Activated T-cell treated with anti-CD3 and anti-CD28 coated beads for 1 hour (primary cell): ENCODE data around the gene DOC2A.

Source experiments
- DNase-seq: peaks from one replicate; pipeline ENCODE4 v3.0.0-alpha.2; 2020; ENCODE audit warnings: low read depth

The DOC2A gene

DNA sequence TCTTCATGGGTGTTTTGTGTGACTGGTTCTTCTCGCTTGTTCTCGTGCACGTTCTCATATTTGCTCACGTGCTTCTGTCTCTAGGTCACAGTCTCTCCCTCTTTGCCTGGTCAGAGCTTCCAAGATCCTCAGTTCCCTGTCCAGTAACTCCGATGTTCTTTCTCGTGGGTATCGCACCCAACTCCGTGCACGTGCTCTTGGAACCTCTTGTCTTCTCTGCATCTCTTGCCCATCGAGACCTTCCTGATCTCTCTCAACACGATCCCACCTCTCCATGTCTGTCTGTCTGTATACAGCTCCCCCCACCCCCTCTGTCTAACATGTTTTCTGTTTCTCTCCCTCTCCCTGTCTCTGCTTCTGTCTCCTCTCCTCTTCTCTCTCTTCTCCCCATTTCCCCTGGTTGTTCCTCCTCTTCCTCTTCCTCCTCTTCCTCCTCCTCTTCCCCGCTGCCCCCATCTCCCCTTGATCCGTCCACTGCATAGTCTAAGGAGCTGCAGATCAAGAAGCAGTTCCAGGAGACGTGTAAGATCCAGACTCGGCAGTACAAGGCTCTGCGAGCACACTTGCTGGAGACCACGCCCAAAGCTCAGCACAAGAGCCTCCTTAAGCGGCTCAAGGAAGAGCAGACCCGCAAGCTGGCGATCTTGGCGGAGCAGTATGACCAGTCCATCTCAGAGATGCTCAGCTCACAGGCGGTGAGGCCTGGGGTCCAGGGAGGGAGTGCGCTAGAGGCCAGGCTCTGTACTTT, 21.5 kb downstream of the DOC2A start:
- no peak for DNase-seq

DNA sequence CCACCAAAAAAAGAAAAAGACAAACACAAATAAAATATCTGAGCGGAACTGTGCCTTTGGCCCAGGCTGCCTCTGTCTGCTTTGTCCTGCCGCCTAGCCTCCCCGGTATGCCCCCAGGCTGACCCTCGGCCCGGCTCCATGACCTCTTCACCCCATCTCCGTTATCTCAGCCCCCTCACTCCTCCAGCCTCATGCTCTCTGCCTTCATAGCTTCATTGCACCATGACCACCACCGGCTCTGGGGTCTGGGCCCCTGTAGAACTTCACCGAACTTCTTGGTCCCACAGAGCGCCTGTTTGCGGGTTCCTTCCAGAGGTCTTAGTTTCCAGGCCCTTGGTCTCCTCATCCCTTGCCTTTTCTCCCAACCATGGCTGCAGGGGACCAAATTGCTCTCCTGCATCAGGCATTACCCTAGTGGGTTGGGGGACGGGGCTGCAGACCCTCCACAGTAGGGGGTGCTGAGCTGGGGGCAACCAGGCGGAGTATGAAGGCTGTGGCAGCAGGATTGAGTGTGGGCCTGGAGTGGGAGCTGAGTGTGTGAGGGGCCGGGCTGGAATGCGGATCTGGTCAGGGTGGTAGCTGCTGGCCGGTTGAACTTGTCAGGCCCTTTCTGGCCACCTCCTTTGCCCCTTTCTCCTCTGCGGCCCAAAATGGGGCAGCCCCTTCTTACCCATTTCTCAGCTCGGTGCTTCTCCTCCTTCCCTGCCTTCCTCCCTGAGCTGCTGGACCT, 22.3 kb downstream of the DOC2A start:
- no peak for DNase-seq

DNA sequence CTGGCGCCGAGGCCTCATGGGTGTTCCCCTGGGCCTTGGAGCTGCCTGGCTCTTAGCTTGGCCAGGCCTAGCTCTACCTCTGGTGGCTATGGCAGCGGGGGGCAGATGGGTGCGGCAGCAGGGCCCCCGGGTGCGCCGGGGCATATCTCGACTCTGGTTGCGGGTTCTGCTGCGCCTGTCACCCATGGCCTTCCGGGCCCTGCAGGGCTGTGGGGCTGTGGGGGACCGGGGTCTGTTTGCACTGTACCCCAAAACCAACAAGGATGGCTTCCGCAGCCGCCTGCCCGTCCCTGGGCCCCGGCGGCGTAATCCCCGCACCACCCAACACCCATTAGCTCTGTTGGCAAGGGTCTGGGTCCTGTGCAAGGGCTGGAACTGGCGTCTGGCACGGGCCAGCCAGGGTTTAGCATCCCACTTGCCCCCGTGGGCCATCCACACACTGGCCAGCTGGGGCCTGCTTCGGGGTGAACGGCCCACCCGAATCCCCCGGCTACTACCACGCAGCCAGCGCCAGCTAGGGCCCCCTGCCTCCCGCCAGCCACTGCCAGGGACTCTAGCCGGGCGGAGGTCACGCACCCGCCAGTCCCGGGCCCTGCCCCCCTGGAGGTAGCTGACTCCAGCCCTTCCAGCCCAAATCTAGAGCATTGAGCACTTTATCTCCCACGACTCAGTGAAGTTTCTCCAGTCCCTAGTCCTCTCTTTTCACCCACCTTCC, 23.3 kb downstream of the DOC2A start:
- no peak for DNase-seq

DNA sequence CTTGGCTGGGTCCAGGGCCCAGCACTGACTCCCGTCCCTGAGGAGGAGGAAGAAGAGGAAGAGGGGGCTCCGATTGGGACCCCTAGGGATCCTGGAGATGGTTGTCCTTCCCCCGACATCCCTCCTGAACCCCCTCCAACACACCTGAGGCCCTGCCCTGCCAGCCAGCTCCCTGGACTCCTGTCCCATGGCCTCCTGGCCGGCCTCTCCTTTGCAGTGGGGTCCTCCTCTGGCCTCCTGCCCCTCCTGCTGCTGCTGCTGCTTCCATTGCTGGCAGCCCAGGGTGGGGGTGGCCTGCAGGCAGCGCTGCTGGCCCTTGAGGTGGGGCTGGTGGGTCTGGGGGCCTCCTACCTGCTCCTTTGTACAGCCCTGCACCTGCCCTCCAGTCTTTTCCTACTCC, 23.9 kb downstream of the DOC2A start:
- no peak for DNase-seq

DNA sequence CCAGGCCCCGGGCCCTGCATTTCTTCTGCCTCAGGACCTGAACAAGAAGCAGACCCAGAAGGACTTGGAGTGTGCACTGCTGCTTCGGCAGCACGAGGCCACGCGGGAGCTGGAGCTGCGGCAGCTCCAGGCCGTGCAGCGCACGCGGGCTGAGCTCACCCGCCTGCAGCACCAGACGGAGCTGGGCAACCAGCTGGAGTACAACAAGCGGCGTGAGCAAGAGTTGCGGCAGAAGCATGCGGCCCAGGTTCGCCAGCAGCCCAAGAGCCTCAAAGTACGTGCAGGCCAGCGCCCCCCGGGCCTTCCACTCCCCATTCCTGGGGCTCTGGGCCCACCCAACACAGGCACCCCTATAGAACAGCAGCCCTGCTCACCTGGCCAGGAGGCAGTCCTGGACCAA, 24.6 kb downstream of the DOC2A start:
- no peak for DNase-seq

DNA sequence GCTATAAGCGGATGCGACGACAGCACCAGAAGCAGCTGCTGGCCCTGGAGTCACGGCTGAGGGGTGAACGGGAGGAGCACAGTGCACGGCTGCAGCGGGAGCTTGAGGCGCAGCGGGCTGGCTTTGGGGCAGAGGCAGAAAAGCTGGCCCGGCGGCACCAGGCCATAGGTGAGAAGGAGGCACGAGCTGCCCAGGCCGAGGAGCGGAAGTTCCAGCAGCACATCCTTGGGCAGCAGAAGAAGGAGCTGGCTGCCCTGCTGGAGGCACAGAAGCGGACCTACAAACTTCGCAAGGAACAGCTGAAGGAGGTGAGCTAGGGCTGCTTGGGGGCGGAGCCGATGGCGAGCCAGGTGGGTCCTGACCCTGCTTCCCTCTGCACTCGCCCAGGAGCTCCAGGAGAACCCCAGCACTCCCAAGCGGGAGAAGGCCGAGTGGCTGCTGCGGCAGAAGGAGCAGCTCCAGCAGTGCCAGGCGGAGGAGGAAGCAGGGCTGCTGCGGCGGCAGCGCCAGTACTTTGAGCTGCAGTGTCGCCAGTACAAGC, 25.5 kb downstream of the DOC2A start:
- no peak for DNase-seq

DNA sequence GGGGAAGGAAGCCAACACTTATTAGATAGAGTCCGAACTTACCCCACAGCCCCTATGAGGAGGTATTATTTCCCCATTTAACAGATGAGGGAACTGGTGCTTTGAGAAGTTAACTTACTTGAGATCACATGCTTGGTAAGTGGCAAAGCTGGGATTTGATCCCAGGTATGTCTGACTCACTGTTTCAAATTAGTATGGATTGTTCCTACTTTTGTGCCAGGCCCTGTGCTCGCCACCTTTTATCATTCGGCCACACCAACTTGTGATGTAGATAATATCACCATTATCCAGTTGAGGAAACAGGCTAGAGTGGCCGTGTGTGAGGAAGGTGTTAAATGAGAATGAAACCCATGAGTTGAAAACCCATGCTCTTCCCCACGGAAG, 26.1 kb downstream of the DOC2A start:
- DNase-seq = no peak

DNA sequence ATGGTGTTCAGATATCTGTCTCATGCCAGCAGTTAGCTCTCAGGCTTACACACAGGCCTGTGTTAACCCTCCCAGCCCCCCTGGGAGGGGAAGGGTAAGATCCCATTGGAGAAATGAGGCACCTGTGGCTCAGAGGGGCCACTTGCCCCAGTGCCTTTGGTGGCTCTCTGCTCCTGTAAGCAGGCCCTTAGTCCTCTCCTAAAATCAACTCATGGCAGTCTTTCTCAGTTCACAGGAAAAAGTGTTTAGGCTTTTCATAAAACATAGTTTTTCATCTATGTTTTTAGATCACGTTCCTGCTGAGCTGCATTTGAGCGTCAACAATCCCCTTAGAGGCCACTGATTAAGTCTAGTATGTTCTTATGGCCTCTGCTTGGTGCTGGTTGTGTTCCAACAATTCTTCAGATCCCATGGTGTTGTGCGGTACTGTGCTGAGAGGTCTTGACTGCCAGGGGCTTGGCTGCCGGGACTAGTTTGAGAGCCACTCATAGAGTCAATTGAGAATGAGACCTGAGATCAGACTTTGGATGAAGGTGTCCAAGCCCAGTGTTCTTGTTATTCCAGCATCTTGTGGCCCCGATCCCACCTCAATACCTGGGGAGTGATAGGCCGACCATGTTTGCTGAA, 26.6 kb downstream of the DOC2A start:
- DNase-seq = no peak

DNA sequence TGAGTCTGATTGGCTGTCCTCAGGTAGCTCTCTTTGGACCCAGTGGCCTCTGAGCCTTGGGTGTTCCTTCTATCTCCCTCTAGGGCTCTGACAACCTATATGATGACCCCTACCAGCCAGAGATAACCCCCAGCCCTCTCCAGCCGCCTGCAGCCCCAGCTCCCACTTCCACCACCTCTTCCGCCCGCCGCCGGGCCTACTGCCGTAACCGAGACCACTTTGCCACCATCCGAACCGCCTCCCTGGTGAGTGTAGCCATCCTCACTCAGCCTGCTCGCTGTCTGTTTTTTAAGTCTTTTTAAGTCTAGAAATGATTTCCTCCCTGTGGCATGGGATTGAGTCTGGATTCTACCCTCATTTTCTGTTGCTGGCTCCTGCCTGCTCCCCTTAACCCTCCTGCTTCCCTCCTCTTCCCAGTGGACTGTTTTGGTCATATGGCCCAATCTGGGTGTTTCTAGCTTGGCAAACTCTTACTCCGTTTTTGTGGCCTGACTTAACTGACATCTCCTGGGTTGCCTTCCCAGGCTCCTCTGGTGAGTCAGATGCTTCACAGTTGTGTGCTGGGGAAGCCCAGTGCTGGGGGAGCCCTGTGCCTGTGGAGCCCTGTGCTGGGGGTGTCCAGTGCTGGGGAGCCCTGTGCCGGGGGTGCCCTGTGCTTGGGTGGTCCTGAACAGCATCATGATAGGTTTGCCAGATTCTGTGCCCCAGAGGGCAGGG, 27.2 kb downstream of the DOC2A start:
- no peak for DNase-seq

DNA sequence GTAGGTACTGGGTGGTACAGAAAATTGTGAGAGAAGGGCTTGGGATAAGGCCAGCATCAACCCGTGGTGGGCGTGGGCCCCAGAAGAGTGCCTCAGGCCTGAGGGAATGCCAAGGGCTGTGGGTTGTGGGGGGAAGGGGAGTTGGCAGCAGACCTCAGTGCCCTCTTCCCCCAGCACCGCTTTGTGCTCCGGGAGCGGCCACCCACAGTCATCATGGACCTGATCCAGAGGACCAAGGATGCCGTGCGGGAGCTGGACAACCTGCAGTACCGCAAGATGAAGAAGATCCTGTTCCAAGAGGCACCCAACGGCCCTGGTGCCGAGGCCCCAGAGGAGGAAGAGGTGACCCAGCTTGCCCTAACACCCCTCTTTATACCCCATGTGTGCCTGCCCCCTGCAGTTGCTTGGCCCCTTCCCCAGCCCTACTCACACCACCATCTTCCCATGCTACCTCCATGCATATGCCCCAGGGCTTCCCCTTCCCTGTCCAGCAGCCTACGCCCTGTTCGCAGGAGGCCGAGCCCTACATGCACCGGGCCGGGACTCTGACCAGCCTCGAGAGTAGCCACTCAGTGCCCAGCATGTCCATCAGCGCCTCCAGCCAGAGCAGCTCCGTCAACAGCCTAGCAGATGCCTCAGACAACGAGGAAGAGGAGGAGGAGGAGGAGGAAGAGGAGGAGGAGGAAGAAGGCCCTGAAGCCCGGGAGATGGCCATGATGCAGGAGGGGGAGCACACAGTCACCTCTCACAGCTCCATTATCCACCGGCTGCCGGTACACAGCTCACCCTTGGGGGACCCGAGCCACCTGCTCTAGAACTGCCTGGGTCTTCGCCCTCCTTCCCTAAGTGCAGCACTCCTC, 28.0 kb downstream of the DOC2A start:
- DNase-seq = no peak

DNA sequence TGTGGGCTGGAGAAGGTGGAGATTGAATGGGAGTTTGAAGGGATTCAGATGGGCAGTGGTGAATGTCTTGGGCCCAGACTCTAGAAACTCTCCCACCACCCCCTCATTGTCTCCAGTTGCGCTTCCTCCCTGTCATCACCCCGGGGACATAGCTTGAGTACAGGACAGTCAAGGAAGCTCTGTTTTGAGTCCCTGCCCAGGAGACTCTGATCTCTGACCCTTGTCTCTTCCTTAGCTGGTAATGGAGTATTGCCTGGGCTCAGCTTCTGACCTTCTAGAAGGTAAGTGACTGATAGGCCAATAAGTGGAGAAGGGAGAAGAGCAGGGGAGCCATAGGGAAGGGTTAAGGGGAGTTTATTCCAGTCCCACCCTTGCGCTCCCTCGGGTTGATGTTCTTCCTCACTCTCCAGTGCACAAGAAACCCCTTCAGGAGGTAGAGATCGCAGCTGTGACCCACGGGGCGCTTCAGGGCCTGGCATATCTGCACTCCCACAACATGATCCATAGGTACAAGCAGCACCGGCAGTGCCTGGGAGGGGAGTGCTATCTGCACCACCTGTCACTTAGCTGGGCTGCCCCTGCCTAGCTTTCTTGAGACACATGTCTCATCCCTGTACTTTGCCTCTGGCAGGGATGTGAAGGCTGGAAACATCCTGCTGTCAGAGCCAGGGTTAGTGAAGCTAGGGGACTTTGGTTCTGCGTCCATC, 32.1 kb downstream of the DOC2A start:
- no peak for DNase-seq

DNA sequence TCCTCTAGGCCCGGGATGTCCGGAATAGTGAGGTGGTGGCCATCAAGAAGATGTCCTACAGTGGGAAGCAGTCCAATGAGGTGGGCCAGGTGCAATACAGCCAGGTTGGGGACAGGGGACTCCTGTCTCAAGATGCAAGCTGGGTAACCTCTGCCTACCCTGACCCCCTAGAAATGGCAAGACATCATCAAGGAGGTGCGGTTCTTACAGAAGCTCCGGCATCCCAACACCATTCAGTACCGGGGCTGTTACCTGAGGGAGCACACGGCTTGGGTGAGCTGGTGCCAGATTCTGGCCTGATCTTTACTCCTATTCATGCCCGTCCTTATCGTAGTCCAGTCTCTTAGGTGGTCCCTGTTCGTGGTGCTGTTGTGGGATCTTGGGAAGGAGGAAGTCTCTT, 32.7 kb downstream of the DOC2A start:
- no peak for DNase-seq

DNA sequence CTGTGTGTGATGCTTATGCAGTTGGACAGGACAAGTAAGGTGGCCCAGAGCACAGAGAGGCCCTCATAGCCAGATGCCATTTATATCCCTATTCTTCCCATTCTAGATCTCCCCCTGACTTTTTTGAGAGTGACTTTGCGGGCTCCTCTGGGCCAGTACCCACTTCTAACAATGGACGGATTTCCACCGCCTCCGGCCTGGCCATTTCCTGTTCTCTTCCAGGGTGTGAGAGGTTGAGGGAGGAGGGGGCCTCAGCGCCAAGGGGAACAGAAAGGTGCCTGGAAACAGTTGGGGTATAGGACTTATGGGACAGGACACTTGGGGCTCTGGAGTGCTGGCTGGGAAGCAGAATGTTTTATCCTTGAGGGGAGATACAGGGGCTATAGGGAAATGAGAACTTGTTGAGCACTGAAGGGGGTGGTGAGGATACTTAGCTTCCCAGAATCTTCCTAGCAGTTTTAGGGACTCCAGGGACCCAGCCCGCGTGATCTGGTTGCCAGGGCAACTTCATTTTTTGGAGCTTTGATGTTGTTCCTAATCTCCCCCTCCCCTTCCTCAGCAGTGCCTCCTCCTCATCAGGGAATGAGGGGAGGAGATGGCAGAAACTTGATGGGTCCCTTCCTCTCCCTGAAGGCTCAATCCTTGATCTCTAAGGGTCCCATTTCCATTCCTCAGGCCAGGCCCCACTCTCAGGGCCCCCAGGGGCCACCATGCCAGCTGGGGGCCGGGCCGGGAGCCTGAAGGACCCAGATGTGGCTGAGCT, 33.6 kb downstream of the DOC2A start:
- DNase-seq = no peak

DNA sequence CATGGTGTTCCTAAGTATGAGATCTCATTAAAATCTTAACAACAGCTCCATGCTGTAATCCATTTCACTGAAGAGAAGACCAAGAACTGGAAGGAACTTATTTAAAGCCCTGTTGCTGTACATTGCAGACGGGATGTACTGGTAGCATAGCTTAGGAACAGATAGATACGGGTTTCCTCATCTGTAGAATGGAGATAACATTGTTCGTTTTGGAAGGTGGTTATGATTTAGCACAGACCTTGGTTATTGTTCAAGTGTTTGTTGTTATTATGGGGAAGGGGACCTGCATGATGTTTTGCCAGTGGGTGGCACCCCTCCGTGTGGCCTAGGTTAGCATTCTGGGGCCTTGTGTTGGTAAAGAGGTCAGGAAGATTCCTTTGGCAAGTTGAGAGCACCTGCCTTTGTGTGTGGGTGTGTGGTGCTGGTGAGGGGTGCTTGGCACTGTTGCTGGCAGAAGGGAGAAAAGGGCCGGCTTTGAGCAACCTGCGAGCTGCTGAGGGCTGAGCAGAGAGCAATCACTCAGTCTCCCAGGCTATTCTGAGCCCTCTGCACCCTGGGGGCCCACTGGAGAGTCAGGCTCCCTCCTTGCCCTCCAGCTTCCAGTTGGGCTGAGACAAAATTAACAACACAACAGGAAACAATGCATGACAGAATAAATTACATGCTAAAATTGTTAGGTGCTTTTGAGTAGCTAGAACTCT, 34.9 kb downstream of the DOC2A start:
- no peak for DNase-seq

DNA sequence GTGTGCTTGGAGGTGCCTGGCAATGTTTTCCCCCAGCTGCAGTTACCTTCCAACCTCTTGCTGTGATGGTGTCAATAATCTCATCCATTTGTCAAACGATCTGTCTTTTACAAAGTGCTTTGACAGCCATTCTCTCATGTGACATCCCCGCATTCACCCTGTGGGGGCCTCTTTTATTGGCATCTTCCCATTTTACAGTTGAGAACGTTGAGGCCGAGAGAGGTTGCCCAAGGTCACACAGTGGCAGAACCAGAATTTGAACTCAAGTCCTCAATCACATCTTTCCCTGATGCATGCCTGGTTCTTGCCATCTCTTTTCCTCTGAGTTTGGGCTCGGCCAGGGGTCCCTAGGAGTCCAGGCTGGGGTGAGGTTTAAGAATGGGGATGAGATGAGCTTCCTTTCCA, 35.7 kb downstream of the DOC2A start:
- no peak for DNase-seq

DNA sequence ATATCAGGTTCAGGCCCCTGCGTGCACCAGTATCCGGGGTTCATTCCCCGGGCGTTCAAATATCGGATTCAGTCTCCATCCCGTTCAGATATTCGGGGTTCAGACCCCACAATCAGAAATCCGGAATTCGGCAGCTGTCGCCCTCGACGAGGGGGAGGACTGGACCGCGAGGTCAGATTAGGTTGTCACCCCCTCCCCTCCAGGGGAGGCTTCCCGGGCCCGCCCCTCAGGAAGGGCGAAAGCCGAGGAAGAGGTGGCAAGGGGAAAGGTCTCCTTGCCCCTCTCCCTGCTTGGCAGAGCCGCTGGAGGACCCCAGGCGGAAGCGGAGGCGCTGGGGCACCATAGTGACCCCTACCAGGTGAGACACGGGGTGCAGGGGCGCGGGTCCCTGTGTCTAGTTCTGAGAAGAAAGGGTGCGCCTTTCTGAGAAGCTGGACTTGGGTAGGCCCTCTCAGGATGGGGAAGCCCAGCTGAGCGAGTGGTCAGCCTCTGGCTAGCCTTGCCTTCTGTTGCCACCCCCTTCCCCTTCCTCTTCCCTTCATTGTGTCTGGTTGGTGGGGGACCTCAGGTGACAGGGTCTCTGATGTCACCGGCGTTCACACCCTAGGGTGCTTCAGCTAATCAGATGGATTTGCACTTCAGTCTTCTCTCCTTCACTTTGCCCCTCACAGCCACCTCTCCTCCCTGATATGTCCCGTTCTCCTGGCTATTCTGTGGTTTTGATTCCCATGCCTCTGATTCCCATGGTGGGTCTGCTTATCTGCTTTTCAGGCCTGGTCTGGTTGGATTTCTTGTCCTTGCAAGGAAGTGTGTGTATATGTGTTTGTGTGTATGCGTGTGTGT, 36.3 kb downstream of the DOC2A start:
- no peak for DNase-seq

DNA sequence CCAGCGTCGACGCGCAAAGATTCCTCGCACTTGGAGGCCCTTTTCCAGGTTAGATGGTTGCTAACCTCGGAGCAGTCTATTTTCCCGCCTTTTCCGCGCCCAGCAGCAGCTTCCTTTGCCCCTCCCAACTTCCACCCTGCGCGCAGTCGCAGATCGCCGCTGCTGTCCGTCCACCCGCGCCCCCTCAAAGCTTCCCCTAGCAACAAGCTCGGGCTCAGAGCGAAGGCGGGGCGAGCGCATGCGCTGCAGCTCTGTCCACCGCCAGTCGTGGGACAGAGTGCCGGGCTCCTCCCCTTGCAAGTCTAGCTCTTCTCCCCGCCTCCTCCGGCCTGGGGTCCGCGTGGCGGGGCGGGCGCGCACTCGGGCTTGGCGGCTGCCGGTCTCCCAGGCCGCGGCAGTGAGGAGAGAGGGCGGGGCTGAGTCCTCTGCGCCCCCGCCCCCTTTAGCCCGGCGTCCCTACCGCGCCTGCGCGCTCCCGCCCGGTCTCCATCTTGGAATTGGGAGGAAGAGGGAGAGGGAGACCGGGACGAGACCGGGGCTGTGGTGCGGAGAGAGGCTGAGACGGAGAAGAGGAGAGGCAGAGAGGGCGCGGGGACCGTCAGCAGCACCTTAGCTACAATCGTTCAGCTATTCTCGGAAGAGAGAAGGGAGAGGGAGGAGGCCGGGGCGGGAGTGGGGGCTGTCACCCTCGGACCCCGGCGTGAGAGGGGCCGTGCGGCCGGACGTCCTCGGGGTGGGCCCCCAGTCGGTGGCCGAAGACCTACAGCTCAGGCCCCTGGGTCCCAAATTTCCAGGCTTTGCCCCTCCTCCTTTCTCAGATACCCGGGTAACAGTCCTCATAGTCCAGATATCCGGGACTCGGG, 37.2 kb downstream of the DOC2A start, which contains the start of gene TAOK2:
TAOK2 (plus strand) TSS at position 485 of the 863 bp plus-strand sequence. CDS start 3,905 bp downstream, outside the sequence.
- DNase-seq = peak; percentile 86
